CD4-positive, alpha-beta memory T cell (primary cell): ENCODE data around the gene TOB2. TPM values are rescaled to one million over a fixed set of nuclear protein-coding genes. Genes with fewer than 3 reads are reported as not detected.
A peak's percentile ranks its signal among the peaks of the same experiment; 100 is the strongest.

ENCODE experiments used
- CTCF ChIA-PET: fragments of 350-600 bp; sonication (Branson Sonifier 250); formaldehyde crosslinking; loops from one replicate; lab custom pipeline; 2021; ENCODE audit warnings: inconsistent platforms; ENCODE audit not compliant: partially characterized antibody; lab: Charles Lee
- POLR2A ChIA-PET: fragments of 350-600 bp; sonication (Branson Sonifier 250); formaldehyde crosslinking; loops from one replicate; lab custom pipeline; 2021; ENCODE audit not compliant: partially characterized antibody; lab: Charles Lee
- DNase-seq, 5 donors: peaks; one replicate each; pipeline versions ENCODE4 v3.0.0 to v3.0.0-alpha.2; 2020 to 2022; ENCODE audit warnings: mixed read lengths in 1 of 5
- H3K27ac ChIP-seq: one replicate; pipeline ENCODE4 v1.7.0; 2013; ENCODE audit warnings: low read depth, low read length
- H3K27me3 ChIP-seq: 2 replicates; pipeline ENCODE4 v1.7.0; 2013; ENCODE audit warnings: mild to moderate bottlenecking, low read length, moderate library complexity; ENCODE audit not compliant: insufficient read depth
- H3K36me3 ChIP-seq: 2 replicates; pipeline ENCODE4 v1.7.0; 2013; ENCODE audit warnings: mild to moderate bottlenecking, low read length, moderate library complexity; ENCODE audit not compliant: insufficient read depth
- H3K4me1 ChIP-seq: 2 replicates; pipeline ENCODE4 v1.7.0; 2013; ENCODE audit warnings: mild to moderate bottlenecking, low read length, moderate library complexity; ENCODE audit not compliant: insufficient read depth
- H3K4me3 ChIP-seq, 2 donors: one replicate each; pipeline ENCODE4 v1.7.0; 2013; ENCODE audit warnings: low read length in 2 of 2, mild to moderate bottlenecking in 1 of 2
- H3K9me3 ChIP-seq, 2 donors: one replicate each; pipeline ENCODE4 v1.7.0; 2013; ENCODE audit warnings: low read length in 2 of 2, control low read depth in 1 of 2; ENCODE audit not compliant: control insufficient read depth in 1 of 2
- H3K27ac Mint-ChIP-seq, 7 donors: one replicate each; pipeline ENCODE4 v1.8.0; 2020 to 2021; ENCODE audit warnings: mixed read lengths in 7 of 7, mild to moderate bottlenecking in 6 of 7, inconsistent platforms in 3 of 7, moderate library complexity in 3 of 7
- H3K27me3 Mint-ChIP-seq, 2 donors: one replicate each; pipeline ENCODE4 v1.8.0; 2020 to 2021; ENCODE audit warnings: mixed read lengths in 2 of 2
- H3K36me3 Mint-ChIP-seq, 2 donors: one replicate each; pipeline ENCODE4 v1.8.0; 2020 to 2021; ENCODE audit warnings: mixed read lengths in 2 of 2, inconsistent platforms in 1 of 2, mild to moderate bottlenecking in 1 of 2
- H3K4me1 Mint-ChIP-seq, 4 donors: one replicate each; pipeline ENCODE4 v1.8.0; 2020 to 2021; ENCODE audit warnings: mixed read lengths in 4 of 4, mild to moderate bottlenecking in 1 of 4
- H3K4me3 Mint-ChIP-seq, 8 donors: one replicate each; pipeline ENCODE4 v1.8.0; 2020 to 2021; ENCODE audit warnings: mixed read lengths in 8 of 8, mild to moderate bottlenecking in 7 of 8, moderate library complexity in 6 of 8, inconsistent platforms in 3 of 8
- H3K9me3 Mint-ChIP-seq, 8 donors: one replicate each; pipeline ENCODE4 v1.8.0; 2020 to 2021; ENCODE audit warnings: mixed read lengths in 8 of 8, mild to moderate bottlenecking in 5 of 8, inconsistent platforms in 3 of 8, moderate library complexity in 1 of 8
- intact Hi-C: fragments of 100-400 bp; cut with micrococcal nuclease; formaldehyde crosslinking; loops from one replicate; pipeline ENCODE4 v1.15.1; 2023
- polyA plus RNA-seq, 2 donors: library from polyadenylated mRNA; unstranded; fragments of 300-500 nt; fragmentation: Illumina TruSeq; gene quantifications; one replicate each; pipeline ENCODE4 v1.2.3, GENCODE V29; 2021
- total RNA-seq, 2 experiments: library from RNA; stranded (reverse); gene quantifications; one replicate each; pipeline ENCODE4 v1.2.3, GENCODE V29; 2021

Gene TOB2
- total and polyA plus RNA-seq, 4 experiments from 2014 or later = 9.6 to 38.7 (median 32.0) TPM

DNA sequence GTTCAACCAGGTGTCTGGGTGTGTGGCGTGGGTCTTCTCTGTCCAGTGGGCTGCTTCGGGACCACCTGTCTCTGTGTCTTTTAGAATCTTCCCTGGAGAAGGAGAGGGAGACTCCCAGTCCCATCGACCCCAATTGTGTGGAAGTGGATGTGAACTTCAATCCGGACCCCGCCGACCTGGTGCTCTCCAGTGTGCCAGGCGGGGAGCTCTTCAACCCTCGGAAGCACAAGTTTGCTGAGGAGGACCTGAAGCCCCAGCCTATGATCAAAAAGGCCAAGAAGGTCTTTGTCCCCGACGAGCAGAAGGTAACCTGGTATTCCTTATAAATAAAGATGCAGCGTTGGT is 52.6 kb downstream of the TOB2 start:
- no peaks in the 10 kb centered on the region for H3K9me3 Mint-ChIP-seq
- Histone ChIP-seq H3K4me3 (no peak overlapping the region), H3K27ac (no peak overlapping the region), H3K27me3 (no peaks in the 10 kb centered on the region), H3K4me1 (no peaks in the 10 kb centered on the region), H3K36me3 (peaks cover 37% of the 10 kb centered on the region), H3K9me3 (no peaks in the 10 kb centered on the region)
- DNase-seq = no peak
- ChIA-PET CTCF (interaction anchor here (1.3 kb wide), 1 partner anchor 133 kb away, joined by 3 read pairs; no protein-coding TSS in a partner anchor), POLR2A (no interaction called here)
- peaks cover 0 to 4% (median 2%) of the 10 kb centered on the region in 4 donors for H3K4me1 Mint-ChIP-seq
- H3K27me3 Mint-ChIP-seq = no peaks in the 10 kb centered on the region
- no peak overlapping the region for H3K4me3 Mint-ChIP-seq
- peaks cover 25 to 52% of the 10 kb centered on the region in 2 donors for H3K36me3 Mint-ChIP-seq
- peak overlapping the region in 1 of 7 donors; percentile 30 for H3K27ac Mint-ChIP-seq
- intact Hi-C loops = no loop called here

DNA sequence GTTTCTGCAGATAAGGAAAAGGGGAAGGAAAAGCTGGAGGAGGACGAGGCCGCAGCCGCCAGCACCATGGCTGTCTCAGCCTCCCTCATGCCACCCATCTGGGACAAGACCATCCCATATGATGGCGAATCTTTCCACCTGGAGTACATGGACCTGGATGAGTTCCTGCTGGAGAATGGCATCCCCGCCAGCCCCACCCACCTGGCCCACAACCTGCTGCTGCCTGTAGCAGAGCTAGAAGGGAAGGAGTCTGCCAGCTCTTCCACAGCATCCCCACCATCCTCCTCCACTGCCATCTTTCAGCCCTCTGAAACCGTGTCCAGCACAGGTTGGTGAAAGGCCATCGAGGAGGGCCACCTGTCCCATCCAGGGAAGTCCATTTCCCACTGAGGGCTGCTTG is 59.3 kb downstream of the TOB2 start:
- ChIA-PET POLR2A (interaction anchor here (1.2 kb wide), 1 partner anchor 25 kb away, joined by 4 read pairs; no protein-coding TSS in a partner anchor), CTCF (no interaction called here)
- Histone ChIP-seq H3K9me3 (no peaks in the 10 kb centered on the region), H3K4me3 (no peak overlapping the region), H3K36me3 (peaks cover 6% of the 10 kb centered on the region), H3K27me3 (no peaks in the 10 kb centered on the region), H3K27ac (no peak overlapping the region), H3K4me1 (peaks cover 12% of the 10 kb centered on the region)
- Mint-ChIP-seq H3K36me3 (peaks cover 14 to 22% of the 10 kb centered on the region in 2 donors), H3K4me1 (peaks cover 13 to 25% (median 17%) of the 10 kb centered on the region in 4 donors), H3K27ac (no peak overlapping the region), H3K27me3 (no peaks in the 10 kb centered on the region), H3K4me3 (no peak overlapping the region), H3K9me3 (peaks cover 0 to 2% (median 0%) of the 10 kb centered on the region in 8 donors)
- intact Hi-C loops = no loop called here
- no peak for DNase-seq

DNA sequence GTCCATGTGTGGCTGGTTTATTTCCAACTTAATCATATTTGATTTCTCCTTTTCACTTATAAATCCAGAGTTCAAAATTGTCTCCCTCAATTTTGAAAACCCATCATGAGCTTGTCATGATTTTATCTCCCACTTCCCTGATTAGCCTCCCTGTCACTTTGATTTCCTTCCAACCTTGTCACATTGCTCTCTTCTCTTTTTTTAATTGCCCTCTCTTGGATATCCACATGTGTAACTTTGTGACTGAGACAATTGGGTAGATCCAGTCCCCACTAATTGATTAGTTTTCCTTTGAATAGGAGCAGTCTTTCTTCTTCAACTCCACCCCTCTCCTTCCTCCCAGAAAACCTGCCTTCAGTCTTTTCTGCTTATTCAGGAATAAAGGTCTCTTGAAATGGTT is 62.5 kb downstream of the TOB2 start:
- Histone ChIP-seq H3K36me3 (no peaks in the 10 kb centered on the region), H3K9me3 (no peaks in the 10 kb centered on the region), H3K4me3 (no peak overlapping the region), H3K27ac (no peak overlapping the region), H3K27me3 (no peaks in the 10 kb centered on the region), H3K4me1 (peaks cover 18% of the 10 kb centered on the region)
- POLR2A ChIA-PET = no interaction called here
- intact Hi-C loops = loop anchor here (5.0 kb wide), 1 partner anchor 292 kb away; the partner anchor contains the start of gene EP300
- Mint-ChIP-seq H3K4me3 (peak overlapping the region in 7 of 8 donors; percentile 13 to 64 (median 47)), H3K9me3 (peaks cover 0 to 2% (median 0%) of the 10 kb centered on the region in 8 donors), H3K4me1 (peaks cover 12 to 36% (median 22%) of the 10 kb centered on the region in 4 donors), H3K36me3 (peaks cover 4 to 12% of the 10 kb centered on the region in 2 donors), H3K27me3 (no peaks in the 10 kb centered on the region), H3K27ac (peak overlapping the region in 6 of 7 donors; percentile 28 to 98 (median 61))
- no peak for DNase-seq
- CTCF ChIA-PET = interaction anchor here (1.3 to 3.4 kb wide), 2 partner anchors 20 to 143 kb away, joined by 3 to 9 read pairs; no protein-coding TSS in a partner anchor

Other genes starting within 250 kb of the TOB2 start
- gene L3MBTL2, start 241.5 kb downstream of the TOB2 start, total RNA-seq = 10 to 100 TPM; 42.7 to 48.2 TPM
- 10 to 100 TPM; 27.5 to 28.1 TPM for gene L3MBTL2, start 241.5 kb downstream of the TOB2 start, polyA plus RNA-seq
- 1 to 10 TPM in 1 of 2 experiments, under 1 TPM in 1; 0.67 to 1.0 TPM for gene CHADL, start 205.9 kb downstream of the TOB2 start, total RNA-seq
- under 1 TPM; 0.10 to 0.26 TPM for gene CHADL, start 205.9 kb downstream of the TOB2 start, polyA plus RNA-seq
- 10 to 100 TPM; 69.1 to 74.7 TPM for gene RANGAP1, start 160.6 kb downstream of the TOB2 start, total RNA-seq
- 10 to 100 TPM; 12.7 to 32.3 TPM for gene RANGAP1, start 160.6 kb downstream of the TOB2 start, polyA plus RNA-seq
- 10 to 100 TPM; 39.4 to 40.3 TPM for gene ZC3H7B, start 145.3 kb downstream of the TOB2 start, total RNA-seq
- gene ZC3H7B, start 145.3 kb downstream of the TOB2 start, polyA plus RNA-seq = 1 to 10 TPM in 1 of 2 donors, under 1 TPM in 1; 0.20 to 1.5 TPM
- 1 to 10 TPM; 6.5 to 8.8 TPM for gene TEF, start 64.9 kb downstream of the TOB2 start, total RNA-seq
- gene TEF, start 64.9 kb downstream of the TOB2 start, polyA plus RNA-seq = 1 to 10 TPM; 4.4 to 6.4 TPM
- gene PHF5A, start 21.9 kb upstream of the TOB2 start, total RNA-seq = 10 to 100 TPM; 37.7 to 39.2 TPM
- 10 to 100 TPM; 19.7 to 31.6 TPM for gene PHF5A, start 21.9 kb upstream of the TOB2 start, polyA plus RNA-seq
- 10 to 100 TPM; 64.8 to 65.0 TPM for gene ACO2, start 22.3 kb upstream of the TOB2 start, total RNA-seq
- 10 to 100 TPM; 79.6 to 81.2 TPM for gene ACO2, start 22.3 kb upstream of the TOB2 start, polyA plus RNA-seq
- 10 to 100 TPM; 43.6 to 43.7 TPM for gene POLR3H, start 97.7 kb upstream of the TOB2 start, total RNA-seq
- gene POLR3H, start 97.7 kb upstream of the TOB2 start, polyA plus RNA-seq = 10 to 100 TPM; 20.7 to 21.8 TPM
- gene CSDC2, start 114.2 kb upstream of the TOB2 start, total RNA-seq = not detected
- not detected for gene CSDC2, start 114.2 kb upstream of the TOB2 start, polyA plus RNA-seq
- 10 to 100 TPM; 31.7 to 32.9 TPM for gene PMM1, start 143.0 kb upstream of the TOB2 start, total RNA-seq
- gene PMM1, start 143.0 kb upstream of the TOB2 start, polyA plus RNA-seq = 10 to 100 TPM; 32.0 to 45.7 TPM
- gene DESI1, start 174.2 kb upstream of the TOB2 start, total RNA-seq = 10 to 100 TPM; 26.2 to 28.7 TPM
- 10 to 100 TPM in 1 of 2 donors, 1 to 10 TPM in 1; 9.5 to 13.6 TPM for gene DESI1, start 174.2 kb upstream of the TOB2 start, polyA plus RNA-seq
- 100 to 1,000 TPM; 174 to 181 TPM for gene XRCC6, start 174.5 kb upstream of the TOB2 start, total RNA-seq
- 100 to 1,000 TPM; 441 to 593 TPM for gene XRCC6, start 174.5 kb upstream of the TOB2 start, polyA plus RNA-seq
- 100 to 1,000 TPM; 123 to 129 TPM for gene SNU13, start 242.1 kb upstream of the TOB2 start, total RNA-seq
- gene SNU13, start 242.1 kb upstream of the TOB2 start, polyA plus RNA-seq = 100 to 1,000 TPM; 290 to 298 TPM